HEK293 (cell line): ENCODE results near the gene SPACA4.
A peak's percentile ranks its signal among the peaks of the same experiment; 100 is the strongest.

Source experiments
- GLI4 ChIP-seq: fragments of 450-650 bp; formaldehyde crosslinking; IDR thresholded peaks from 2 replicates; pipeline ENCODE4 v1.5.1; 2016; ENCODE audit warnings: missing biosample characterization, missing genetic modification characterization
- KLF10 ChIP-seq: fragments of 450-650 bp; IDR thresholded peaks from 2 replicates; pipeline ENCODE4 v1.5.1; 2018; ENCODE audit warnings: missing biosample characterization, mild to moderate bottlenecking, missing genetic modification characterization
- OSR2 ChIP-seq: fragments of 450-650 bp; formaldehyde crosslinking; IDR thresholded peaks from 2 replicates; pipeline ENCODE4 v1.5.1; 2016; ENCODE audit warnings: missing biosample characterization, missing genetic modification characterization
- RBAK ChIP-seq: fragments of 450-650 bp; formaldehyde crosslinking; IDR thresholded peaks from 2 replicates; pipeline ENCODE4 v1.5.1; 2016; ENCODE audit warnings: missing biosample characterization, missing genetic modification characterization
- REST ChIP-seq: fragments of 450-650 bp; formaldehyde crosslinking; IDR thresholded peaks from 2 replicates; pipeline ENCODE4 v1.5.1; 2016; ENCODE audit warnings: missing biosample characterization, missing genetic modification characterization
- SCRT1 ChIP-seq: fragments of 450-650 bp; formaldehyde crosslinking; IDR thresholded peaks from 2 replicates; pipeline ENCODE4 v1.5.1; 2016; ENCODE audit warnings: missing biosample characterization, missing genetic modification characterization, borderline replicate concordance
- WT1 ChIP-seq: fragments of 450-650 bp; formaldehyde crosslinking; IDR thresholded peaks from 2 replicates; pipeline ENCODE4 v1.5.1; 2016; ENCODE audit warnings: missing biosample characterization, missing genetic modification characterization
- ZBTB48 ChIP-seq: fragments of 450-650 bp; formaldehyde crosslinking; IDR thresholded peaks from 2 replicates; pipeline ENCODE4 v1.5.1; 2016; ENCODE audit warnings: missing biosample characterization, missing genetic modification characterization
- ZFP37 ChIP-seq: fragments of 450-650 bp; formaldehyde crosslinking; IDR thresholded peaks from 2 replicates; pipeline ENCODE4 v1.5.1; 2016; ENCODE audit warnings: missing biosample characterization, missing genetic modification characterization
- ZNF184 ChIP-seq: fragments of 450-650 bp; IDR thresholded peaks from 2 replicates; pipeline ENCODE4 v1.5.1; 2018; ENCODE audit warnings: missing biosample characterization, mild to moderate bottlenecking, missing genetic modification characterization
- ZNF324 ChIP-seq: fragments of 450-650 bp; formaldehyde crosslinking; IDR thresholded peaks from 2 replicates; pipeline ENCODE4 v1.5.1; 2016; ENCODE audit warnings: missing biosample characterization, missing genetic modification characterization
- ZNF580 ChIP-seq: fragments of 450-650 bp; formaldehyde crosslinking; IDR thresholded peaks from 2 replicates; pipeline ENCODE4 v1.5.1; 2016; ENCODE audit warnings: missing biosample characterization, missing genetic modification characterization
- ZNF610 ChIP-seq: fragments of 450-650 bp; formaldehyde crosslinking; IDR thresholded peaks from 2 replicates; pipeline ENCODE4 v1.5.1; 2016; ENCODE audit warnings: missing biosample characterization, missing genetic modification characterization, borderline replicate concordance
- ZNF747 ChIP-seq: fragments of 450-650 bp; formaldehyde crosslinking; IDR thresholded peaks from 2 replicates; pipeline ENCODE4 v1.5.1; 2016; ENCODE audit warnings: missing biosample characterization, missing genetic modification characterization
- ZNF777 ChIP-seq: fragments of 450-650 bp; formaldehyde crosslinking; IDR thresholded peaks from 2 replicates; pipeline ENCODE4 v1.5.1; 2017; ENCODE audit warnings: missing biosample characterization, missing genetic modification characterization, borderline replicate concordance
- ZSCAN30 ChIP-seq: fragments of 450-650 bp; IDR thresholded peaks from 2 replicates; pipeline ENCODE4 v1.5.1; 2018; ENCODE audit warnings: missing biosample characterization, mild to moderate bottlenecking, missing genetic modification characterization, moderate library complexity
- ZXDB ChIP-seq: fragments of 450-650 bp; formaldehyde crosslinking; IDR thresholded peaks from 2 replicates; pipeline ENCODE4 v1.5.1; 2016; ENCODE audit warnings: missing biosample characterization, missing genetic modification characterization
- TF ChIP-seq, protein P1 (sequence below): fragments of 450-650 bp; formaldehyde crosslinking; conservative IDR thresholded peaks from 2 replicates; pipeline ENCODE4 v1.5.1; 2016; ENCODE audit warnings: low read depth, missing biosample characterization, missing genetic modification characterization
- TF ChIP-seq, protein P2 (sequence below): fragments of 450-650 bp; formaldehyde crosslinking; IDR thresholded peaks from 2 replicates; pipeline ENCODE4 v1.5.1; 2016; ENCODE audit warnings: missing biosample characterization, missing genetic modification characterization
- TF ChIP-seq, protein P3 (sequence below): fragments of 450-650 bp; formaldehyde crosslinking; IDR thresholded peaks from 2 replicates; pipeline ENCODE4 v1.5.1; 2016; ENCODE audit warnings: missing biosample characterization, missing genetic modification characterization
- TF ChIP-seq, protein P4 (sequence below): fragments of 450-650 bp; formaldehyde crosslinking; IDR thresholded peaks from 2 replicates; pipeline ENCODE4 v1.5.1; 2016; ENCODE audit warnings: missing biosample characterization, missing genetic modification characterization

Gene SPACA4

GRCh38 chr19:48637948-48638830, 31.6 kb downstream of the SPACA4 start (continued):
- TF ChIP-seq, protein P1, sequence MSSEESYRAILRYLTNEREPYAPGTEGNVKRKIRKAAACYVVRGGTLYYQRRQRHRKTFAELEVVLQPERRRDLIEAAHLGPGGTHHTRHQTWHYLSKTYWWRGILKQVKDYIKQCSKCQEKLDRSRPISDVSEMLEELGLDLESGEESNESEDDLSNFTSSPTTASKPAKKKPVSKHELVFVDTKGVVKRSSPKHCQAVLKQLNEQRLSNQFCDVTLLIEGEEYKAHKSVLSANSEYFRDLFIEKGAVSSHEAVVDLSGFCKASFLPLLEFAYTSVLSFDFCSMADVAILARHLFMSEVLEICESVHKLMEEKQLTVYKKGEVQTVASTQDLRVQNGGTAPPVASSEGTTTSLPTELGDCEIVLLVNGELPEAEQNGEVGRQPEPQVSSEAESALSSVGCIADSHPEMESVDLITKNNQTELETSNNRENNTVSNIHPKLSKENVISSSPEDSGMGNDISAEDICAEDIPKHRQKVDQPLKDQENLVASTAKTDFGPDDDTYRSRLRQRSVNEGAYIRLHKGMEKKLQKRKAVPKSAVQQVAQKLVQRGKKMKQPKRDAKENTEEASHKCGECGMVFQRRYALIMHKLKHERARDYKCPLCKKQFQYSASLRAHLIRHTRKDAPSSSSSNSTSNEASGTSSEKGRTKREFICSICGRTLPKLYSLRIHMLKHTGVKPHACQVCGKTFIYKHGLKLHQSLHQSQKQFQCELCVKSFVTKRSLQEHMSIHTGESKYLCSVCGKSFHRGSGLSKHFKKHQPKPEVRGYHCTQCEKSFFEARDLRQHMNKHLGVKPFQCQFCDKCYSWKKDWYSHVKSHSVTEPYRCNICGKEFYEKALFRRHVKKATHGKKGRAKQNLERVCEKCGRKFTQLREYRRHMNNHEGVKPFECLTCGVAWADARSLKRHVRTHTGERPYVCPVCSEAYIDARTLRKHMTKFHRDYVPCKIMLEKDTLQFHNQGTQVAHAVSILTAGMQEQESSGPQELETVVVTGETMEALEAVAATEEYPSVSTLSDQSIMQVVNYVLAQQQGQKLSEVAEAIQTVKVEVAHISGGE (tag by site-specific recombination): peak; percentile 69
- TF ChIP-seq ZNF747 (tag by site-specific recombination): 0 out of 2 replicates have a peak, but pooled peaks have one; percentile 21
- 0 out of 2 replicates have a peak, but pooled peaks have one; percentile 11 for TF ChIP-seq RBAK (tag by site-specific recombination)
- peak; percentile 80 for TF ChIP-seq KLF10 (tag by site-specific recombination)
- TF ChIP-seq ZNF610 (tag by site-specific recombination): no peak
- no peak for TF ChIP-seq REST (tag by site-specific recombination)
- TF ChIP-seq, protein P2, sequence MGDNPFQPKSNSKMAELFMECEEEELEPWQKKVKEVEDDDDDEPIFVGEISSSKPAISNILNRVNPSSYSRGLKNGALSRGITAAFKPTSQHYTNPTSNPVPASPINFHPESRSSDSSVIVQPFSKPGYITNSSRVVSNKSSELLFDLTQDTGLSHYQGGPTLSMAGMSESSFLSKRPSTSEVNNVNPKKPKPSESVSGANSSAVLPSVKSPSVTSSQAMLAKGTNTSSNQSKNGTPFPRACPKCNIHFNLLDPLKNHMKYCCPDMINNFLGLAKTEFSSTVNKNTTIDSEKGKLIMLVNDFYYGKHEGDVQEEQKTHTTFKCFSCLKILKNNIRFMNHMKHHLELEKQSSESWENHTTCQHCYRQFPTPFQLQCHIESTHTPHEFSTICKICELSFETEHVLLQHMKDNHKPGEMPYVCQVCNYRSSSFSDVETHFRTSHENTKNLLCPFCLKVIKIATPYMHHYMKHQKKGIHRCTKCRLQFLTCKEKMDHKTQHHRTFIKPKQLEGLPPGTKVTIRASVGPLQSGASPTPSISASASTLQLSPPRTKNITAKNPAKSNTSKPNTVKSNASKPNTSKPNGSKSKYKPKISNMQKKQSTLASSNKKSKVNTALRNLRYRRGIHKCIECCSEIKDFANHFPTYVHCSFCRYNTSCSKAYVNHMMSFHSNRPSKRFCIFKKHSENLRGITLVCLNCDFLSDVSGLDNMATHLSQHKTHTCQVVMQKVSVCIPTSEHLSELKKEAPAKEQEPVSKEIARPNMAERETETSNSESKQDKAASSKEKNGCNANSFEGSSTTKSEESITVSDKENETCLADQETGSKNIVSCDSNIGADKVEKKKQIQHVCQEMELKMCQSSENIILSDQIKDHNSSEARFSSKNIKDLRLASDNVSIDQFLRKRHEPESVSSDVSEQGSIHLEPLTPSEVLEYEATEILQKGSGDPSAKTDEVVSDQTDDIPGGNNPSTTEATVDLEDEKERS: 0 out of 2 replicates have a peak, but pooled peaks have one; percentile 7
- TF ChIP-seq GLI4 (tag by site-specific recombination): 0 out of 2 replicates have a peak, but pooled peaks have one; percentile 51
- TF ChIP-seq ZNF324: 0 out of 2 replicates have a peak, but pooled peaks have one; percentile 18
- TF ChIP-seq ZNF777 (tag by site-specific recombination): peak; percentile 92
- no peak for TF ChIP-seq ZNF184 (tag by site-specific recombination)
- peak; percentile 37; the same call in 1 of the 2 replicates for TF ChIP-seq ZNF580 (tag by site-specific recombination)
- TF ChIP-seq SCRT1: 0 out of 2 replicates have a peak, but pooled peaks have one; percentile 12
- TF ChIP-seq WT1: peak; percentile 6; the same call in 1 of the 2 replicates
- 0 out of 2 replicates have a peak, but pooled peaks have one; percentile 40 for TF ChIP-seq ZXDB (tag by site-specific recombination)
- TF ChIP-seq, protein P3, sequence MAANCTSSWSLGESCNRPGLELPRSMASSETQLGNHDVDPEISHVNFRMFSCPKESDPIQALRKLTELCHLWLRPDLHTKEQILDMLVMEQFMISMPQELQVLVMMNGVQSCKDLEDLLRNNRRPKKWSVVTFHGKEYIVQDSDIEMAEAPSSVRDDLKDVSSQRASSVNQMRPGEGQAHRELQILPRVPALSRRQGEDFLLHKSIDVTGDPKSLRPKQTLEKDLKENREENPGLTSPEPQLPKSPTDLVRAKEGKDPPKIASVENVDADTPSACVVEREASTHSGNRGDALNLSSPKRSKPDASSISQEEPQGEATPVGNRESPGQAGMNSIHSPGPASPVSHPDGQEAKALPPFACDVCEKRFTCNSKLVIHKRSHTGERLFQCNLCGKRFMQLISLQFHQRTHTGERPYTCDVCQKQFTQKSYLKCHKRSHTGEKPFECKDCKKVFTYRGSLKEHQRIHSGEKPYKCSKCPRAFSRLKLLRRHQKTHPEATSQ (tag by site-specific recombination): no peak
- TF ChIP-seq ZBTB48: peak; percentile 64; the same call in 1 of the 2 replicates
- TF ChIP-seq ZFP37 (tag by site-specific recombination): peak; percentile 55; the same call in 1 of the 2 replicates
- 0 out of 2 replicates have a peak, but pooled peaks have one; percentile 7 for TF ChIP-seq ZSCAN30 (tag by site-specific recombination)
- TF ChIP-seq OSR2 (tag by site-specific recombination): no peak
- TF ChIP-seq, protein P4, sequence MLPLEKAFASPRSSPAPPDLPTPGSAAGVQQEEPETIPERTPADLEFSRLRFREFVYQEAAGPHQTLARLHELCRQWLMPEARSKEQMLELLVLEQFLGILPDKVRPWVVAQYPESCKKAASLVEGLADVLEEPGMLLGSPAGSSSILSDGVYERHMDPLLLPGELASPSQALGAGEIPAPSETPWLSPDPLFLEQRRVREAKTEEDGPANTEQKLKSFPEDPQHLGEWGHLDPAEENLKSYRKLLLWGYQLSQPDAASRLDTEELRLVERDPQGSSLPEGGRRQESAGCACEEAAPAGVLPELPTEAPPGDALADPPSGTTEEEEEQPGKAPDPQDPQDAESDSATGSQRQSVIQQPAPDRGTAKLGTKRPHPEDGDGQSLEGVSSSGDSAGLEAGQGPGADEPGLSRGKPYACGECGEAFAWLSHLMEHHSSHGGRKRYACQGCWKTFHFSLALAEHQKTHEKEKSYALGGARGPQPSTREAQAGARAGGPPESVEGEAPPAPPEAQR: peak; percentile 34; the same call in 1 of the 2 replicates
